Right cardiac atrium (tissue), 5 donors: ENCODE measurements around the gene TMEM135. TPM values are rescaled to one million over a fixed set of nuclear protein-coding genes. Genes with fewer than 3 reads are reported as not detected.
A peak's percentile ranks its signal among the peaks of the same experiment; 100 is the strongest.
"Not testable (repeated sequence)": the region's sequence is repeated elsewhere in the genome, so short reads cannot be mapped to it uniquely, and the experiment has no call there.

Source experiments
- ATAC-seq, 2 donors: fragments of 200-7000 bp; cut with Tn5 transposase; one replicate each; pipeline versions ENCODE4 v1.8.0 to v1.9.1; 2020; ENCODE audit warnings: moderate library complexity in 2 of 2, mild to moderate bottlenecking in 1 of 2
- DNase-seq, 3 donors: peaks; one replicate each; pipeline ENCODE4 v3.0.0-alpha.2; 2020
- H3K27ac ChIP-seq: one replicate; pipeline ENCODE4 v1.5.1; 2013; ENCODE audit warnings: mild to moderate bottlenecking, low read length, control low read depth, moderate library complexity
- H3K27me3 ChIP-seq: one replicate; pipeline ENCODE4 v1.6.1; 2013; ENCODE audit not compliant: control insufficient read depth, insufficient read depth
- H3K4me1 ChIP-seq: one replicate; pipeline ENCODE4 v1.6.1; 2013; ENCODE audit warnings: low read length; ENCODE audit not compliant: control insufficient read depth, insufficient read depth
- H3K4me3 ChIP-seq: one replicate; pipeline ENCODE4 v1.5.1; 2013; ENCODE audit warnings: low read length, control low read depth
- H3K9me3 ChIP-seq: one replicate; pipeline ENCODE4 v1.6.1; 2013; ENCODE audit warnings: low read length; ENCODE audit not compliant: control insufficient read depth
- WGBS: extraction: QIAGEN DNeasy Blood & Tissue Kit; methylation state at CpG from one replicate; pipeline ENCODE4 v1.1.7; 2013; 5-methylcytosine and 5-hydroxymethylcytosine counted together
- intact Hi-C, 4 donors: fragments of 100-400 bp; cut with DNase I; formaldehyde crosslinking; loops; one replicate each; pipeline versions ENCODE4 v1.11.0 to v1.14.0; 2022 to 2023
- polyA plus RNA-seq: library from polyadenylated mRNA; stranded (reverse); fragments of 200-250 nt; gene quantifications from one replicate; pipeline ENCODE4 v1.2.3, GENCODE V29; 2013
- total RNA-seq, 4 donors: library from RNA; stranded (reverse); fragmentation: NEBNext Ultra II Directional; extraction: Animal tissue kit (Norgen Biotek cat#: 25700); gene quantifications; one replicate each; pipeline ENCODE4 v1.2.1, GENCODE V29; 2021
- donor health status: healthy with polysubstance abuse.
- donor health status: DM: no; HTN: yes; CAD: no.
- donor health status: DM: no; HTN: no; CAD: no.
- donor health status: DM: no; HTN: yes; CAD: no; lungs with severe emphysema.
- donor health status: DM: yes; HTN: yes; CAD: no.

The TMEM135 gene
- total and polyA plus RNA-seq, 5 donors: 5.7 to 24.1 (median 18.0) TPM

DNA sequence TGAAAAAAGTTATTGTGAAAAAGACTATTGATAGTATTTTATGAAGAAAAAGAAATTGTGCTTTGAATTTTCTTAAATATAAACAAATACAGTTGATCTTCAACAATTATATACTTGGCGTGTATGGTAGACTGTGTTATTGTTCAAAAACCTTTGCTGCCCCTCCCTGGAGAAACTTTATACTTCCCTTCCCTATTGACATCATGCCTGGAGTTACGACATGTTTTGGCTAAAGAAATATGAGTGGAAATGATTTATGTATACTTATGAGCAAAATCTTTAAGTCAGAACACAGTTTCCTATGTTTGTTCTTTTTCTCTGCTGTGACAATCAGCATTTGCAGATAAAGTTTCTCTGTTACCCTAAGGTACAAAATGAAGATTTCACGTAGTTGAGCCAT, 243.8 kb downstream of the TMEM135 start:
- intact Hi-C loops: loop anchor here in 1 of 4 donors (10.0 kb wide), 1 partner anchor 417 kb away; no protein-coding TSS in a partner anchor

GRCh38 chr11:87284306-87284705, 246.6 kb downstream of the TMEM135 start:
- peak in 1 of 2 donors; percentile 19 for ATAC-seq
- WGBS: 59% methylated on average over 2 of the region's 2 CpGs
- H3K4me3 ChIP-seq: no peak overlapping the region
- H3K27me3 ChIP-seq: no peaks in the 10 kb centered on the region
- intact Hi-C loops: loop anchor here in 1 of 4 donors (10.0 kb wide), 1 partner anchor 420 kb away; no protein-coding TSS in a partner anchor
- no peak for DNase-seq
- no peaks in the 10 kb centered on the region for H3K4me1 ChIP-seq
- no peak overlapping the region for H3K27ac ChIP-seq
- H3K9me3 ChIP-seq: no peaks in the 10 kb centered on the region

More for the DNA sequence above, 243.8 kb downstream of the TMEM135 start:
- ATAC-seq: peak; percentile 75 to 89
- H3K27me3 ChIP-seq: no peaks in the 10 kb centered on the region
- no peaks in the 10 kb centered on the region for H3K9me3 ChIP-seq
- 40% methylated on average over 3 of the region's 3 CpGs for WGBS
- H3K4me1 ChIP-seq: no peaks in the 10 kb centered on the region
- no peak overlapping the region for H3K27ac ChIP-seq
- no peak for DNase-seq
- no peak overlapping the region for H3K4me3 ChIP-seq

DNA sequence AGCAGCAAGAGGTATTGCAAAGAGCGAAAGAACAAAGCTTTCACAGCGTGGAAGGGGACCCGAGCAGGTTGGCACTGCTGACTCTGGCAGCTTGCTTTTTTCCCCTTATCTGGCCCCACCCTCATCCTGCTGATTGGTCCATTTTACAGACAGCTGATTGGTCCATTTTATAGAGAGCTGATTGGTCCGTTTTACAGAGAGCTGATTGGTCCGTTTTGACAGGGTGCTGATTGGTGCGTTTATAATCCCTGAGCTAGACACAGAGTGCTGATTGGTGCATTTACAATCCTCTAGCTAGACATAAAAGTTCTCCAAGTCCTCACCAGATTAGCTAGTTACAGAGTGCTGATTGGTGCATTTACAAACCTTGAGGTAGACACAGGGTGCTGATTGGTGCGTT, 247.9 kb downstream of the TMEM135 start:
- not testable (repeated sequence) for H3K27me3 ChIP-seq, H3K27ac ChIP-seq, H3K9me3 ChIP-seq, DNase-seq, ATAC-seq, H3K4me3 ChIP-seq, H3K4me1 ChIP-seq
- 96% methylated on average over 7 of the region's 7 CpGs for WGBS
- intact Hi-C loops: loop anchor here in 2 of 4 donors (5.0 to 10.0 kb wide), 2 partner anchors 348 to 421 kb away; no protein-coding TSS in a partner anchor

DNA sequence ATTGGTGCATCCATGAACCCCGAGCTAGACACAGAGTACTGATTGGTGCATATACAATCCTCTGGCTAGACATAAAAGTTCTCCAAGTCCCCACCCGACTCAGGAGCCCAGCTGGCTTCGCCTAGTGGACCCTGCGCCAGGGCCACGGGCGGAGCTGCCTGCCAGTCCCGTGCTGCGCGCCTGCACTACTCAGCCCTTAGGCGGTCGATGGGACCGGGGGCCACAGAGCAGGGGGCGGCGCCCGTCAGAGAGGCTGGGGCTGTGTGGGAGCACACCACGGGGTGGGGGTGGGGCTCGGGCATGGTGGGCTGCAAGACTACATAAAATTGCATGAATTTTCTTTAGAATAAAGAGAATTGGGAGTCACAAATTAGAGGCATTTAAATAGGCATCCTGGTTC, 248.6 kb downstream of the TMEM135 start:
- Histone ChIP-seq H3K27ac (no peak overlapping the region), H3K27me3 (no peaks in the 10 kb centered on the region), H3K9me3 (no peaks in the 10 kb centered on the region), H3K4me1 (no peaks in the 10 kb centered on the region), H3K4me3 (no peak overlapping the region)
- no peak for ATAC-seq
- WGBS: 97% methylated on average over 17 of the region's 17 CpGs
- DNase-seq: peak in 1 of 3 donors; percentile 55
- intact Hi-C loops: loop anchor here in 2 of 4 donors (5.0 to 10.0 kb wide), 2 partner anchors 349 to 422 kb away; no protein-coding TSS in a partner anchor

DNA sequence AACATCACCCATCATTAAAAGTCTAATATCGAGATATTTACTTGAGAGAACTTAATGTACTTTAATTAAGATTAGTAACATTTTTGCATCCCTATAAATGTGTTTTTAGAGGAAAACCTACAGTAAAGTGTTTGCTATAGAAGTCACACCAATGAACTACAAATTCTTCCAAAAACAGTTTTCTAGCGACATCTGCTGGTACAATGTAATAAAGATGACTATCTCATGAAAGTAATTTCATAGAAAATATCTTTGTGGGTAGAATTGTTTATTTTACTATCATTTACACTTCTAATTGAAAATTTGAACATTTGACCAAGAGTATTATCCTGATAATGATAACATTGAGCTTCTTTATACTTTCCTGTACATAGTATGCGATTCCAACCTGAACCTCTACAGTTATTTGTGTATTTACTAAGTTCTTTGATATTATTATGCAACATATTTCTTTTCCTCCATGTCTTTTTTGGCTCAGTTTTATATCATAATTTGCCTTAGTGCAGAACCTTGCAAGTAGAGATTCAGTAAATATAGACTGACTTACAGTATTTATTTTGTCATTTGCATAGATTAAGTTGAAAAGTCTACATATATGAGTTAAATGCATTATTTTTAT, 252.7 kb downstream of the TMEM135 start:
- DNase-seq (no peak), ATAC-seq (no peak)
- Histone ChIP-seq H3K27ac (no peak overlapping the region), H3K9me3 (no peaks in the 10 kb centered on the region), H3K4me3 (no peak overlapping the region), H3K4me1 (no peaks in the 10 kb centered on the region), H3K27me3 (no peaks in the 10 kb centered on the region)
- 26% methylated on average over 3 of the region's 3 CpGs for WGBS
- intact Hi-C loops: loop anchor here in 3 of 4 donors (5.0 to 10.0 kb wide), 3 partner anchors 348 to 426 kb away; no protein-coding TSS in a partner anchor

DNA sequence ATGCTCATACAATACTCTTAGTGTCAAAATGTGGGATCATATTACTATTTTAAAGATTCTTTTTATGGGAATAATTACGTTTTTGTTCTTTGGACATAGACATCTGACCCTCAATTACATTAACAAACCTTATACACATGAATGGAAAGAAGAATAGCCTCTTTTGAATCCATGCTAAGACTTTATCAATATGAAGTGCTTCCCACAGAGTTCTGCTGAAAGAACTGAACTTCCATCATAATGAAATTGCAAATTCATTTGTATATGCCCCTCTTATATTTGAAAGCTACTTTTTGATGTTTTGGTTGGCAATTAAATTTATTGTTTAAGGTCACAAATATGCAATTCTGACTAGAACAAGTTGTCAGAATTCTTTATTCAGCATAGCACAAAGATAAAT, 254.9 kb downstream of the TMEM135 start:
- DNase-seq: no peak
- intact Hi-C loops: loop anchor here in 3 of 4 donors (5.0 to 10.0 kb wide), 3 partner anchors 350 to 428 kb away; no protein-coding TSS in a partner anchor
- ATAC-seq: no peak
- H3K4me1 ChIP-seq: no peaks in the 10 kb centered on the region
- 44% methylated on average over 1 of the region's 1 CpG for WGBS
- H3K27ac ChIP-seq: no peak overlapping the region
- no peaks in the 10 kb centered on the region for H3K9me3 ChIP-seq
- H3K27me3 ChIP-seq: no peaks in the 10 kb centered on the region
- H3K4me3 ChIP-seq: no peak overlapping the region

DNA sequence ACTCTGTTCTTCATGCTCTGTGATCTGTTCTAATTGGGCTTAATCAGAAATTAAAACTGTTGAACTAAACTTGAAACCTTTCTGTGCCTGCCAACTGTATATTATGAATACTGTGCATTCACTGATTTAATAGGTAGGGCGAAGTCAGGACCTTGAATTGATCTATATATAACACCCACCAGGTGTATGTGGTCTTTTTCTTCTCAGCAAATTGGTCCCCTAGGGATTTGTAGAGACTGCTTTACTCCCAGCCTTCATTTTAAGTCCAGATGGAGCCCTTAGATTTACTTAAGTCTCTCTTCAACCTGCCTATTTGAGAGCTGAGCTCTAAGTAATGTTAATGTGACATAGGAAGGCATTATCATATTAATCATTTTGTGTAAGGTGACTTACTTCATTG, 257.5 kb downstream of the TMEM135 start:
- Histone ChIP-seq H3K4me3 (no peak overlapping the region), H3K4me1 (peaks cover 3% of the 10 kb centered on the region), H3K27ac (no peak overlapping the region), H3K9me3 (no peaks in the 10 kb centered on the region), H3K27me3 (no peaks in the 10 kb centered on the region)
- intact Hi-C loops: loop anchor here in 1 of 4 donors (10.0 kb wide), 1 partner anchor 430 kb away; no protein-coding TSS in a partner anchor
- WGBS: 97% methylated on average over 1 of the region's 1 CpG
- ATAC-seq: no peak
- DNase-seq: no peak

- WGBS: 86% methylated on average over 1 of the region's 1 CpG
- Histone ChIP-seq H3K9me3 (no peaks in the 10 kb centered on the region), H3K4me1 (peaks cover 5% of the 10 kb centered on the region), H3K27me3 (no peaks in the 10 kb centered on the region), H3K27ac (no peak overlapping the region), H3K4me3 (no peak overlapping the region)
- intact Hi-C loops: loop anchor here in 1 of 4 donors (10.0 kb wide), 1 partner anchor 432 kb away; no protein-coding TSS in a partner anchor
- DNase-seq (no peak), ATAC-seq (no peak)
These were observed 258.9 kb downstream of the TMEM135 start for GRCh38 chr11:87296627-87297026.

DNA sequence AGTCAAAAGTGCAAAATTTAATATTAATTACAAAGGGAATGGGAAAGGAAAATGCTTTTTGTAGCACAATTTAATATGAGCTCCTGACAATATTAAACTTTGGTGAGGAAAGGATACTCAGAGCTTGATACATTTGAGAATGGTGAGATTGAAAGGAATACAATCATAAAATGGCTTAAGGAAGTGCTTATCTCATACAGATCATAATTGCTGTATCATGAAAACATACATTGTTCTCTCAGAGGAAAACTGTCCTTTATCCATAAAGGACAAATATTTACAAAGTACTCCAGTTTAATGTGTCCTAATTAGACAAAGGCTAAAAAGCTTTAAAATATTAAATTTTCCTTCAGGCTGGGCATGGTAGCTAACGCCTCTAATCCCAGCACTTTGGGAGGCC, 260.4 kb downstream of the TMEM135 start:
- WGBS: 91% methylated on average over 1 of the region's 1 CpG
- intact Hi-C loops: loop anchor here in 1 of 4 donors (10.0 kb wide), 1 partner anchor 433 kb away; no protein-coding TSS in a partner anchor
- no peak overlapping the region for H3K27ac ChIP-seq
- H3K4me3 ChIP-seq: no peak overlapping the region
- no peaks in the 10 kb centered on the region for H3K9me3 ChIP-seq
- H3K27me3 ChIP-seq: no peaks in the 10 kb centered on the region
- no peak for ATAC-seq
- peaks cover 5% of the 10 kb centered on the region for H3K4me1 ChIP-seq
- DNase-seq: no peak

GRCh38 chr11:87299041-87299481, 261.3 kb downstream of the TMEM135 start:
- intact Hi-C loops: loop anchor here in 1 of 4 donors (10.0 kb wide), 1 partner anchor 434 kb away; no protein-coding TSS in a partner anchor
- no peak overlapping the region for H3K27ac ChIP-seq
- no peaks in the 10 kb centered on the region for H3K27me3 ChIP-seq
- WGBS: 98% methylated on average over 1 of the region's 1 CpG
- no peak for DNase-seq
- no peak overlapping the region for H3K4me3 ChIP-seq
- no peaks in the 10 kb centered on the region for H3K9me3 ChIP-seq
- no peak for ATAC-seq
- peaks cover 5% of the 10 kb centered on the region for H3K4me1 ChIP-seq

- no peak for ATAC-seq
These were observed 263.1 kb downstream of the TMEM135 start for GRCh38 chr11:87300640-87301380.

More at GRCh38 chr11:87300640-87301380, 263.1 kb downstream of the TMEM135 start:
- DNase-seq: no peak
- Histone ChIP-seq H3K4me1 (peaks cover 5% of the 10 kb centered on the region), H3K27me3 (no peaks in the 10 kb centered on the region), H3K9me3 (no peaks in the 10 kb centered on the region), H3K4me3 (no peak overlapping the region), H3K27ac (no peak overlapping the region)
- intact Hi-C loops: no loop called here
- WGBS: 62% methylated on average over 3 of the region's 3 CpGs
